ENCODE data around the gene FCHO1. TPM values are rescaled to one million over a fixed set of nuclear protein-coding genes. Genes with fewer than 3 reads are reported as not detected.

The FCHO1 gene
- total RNA-seq, 4 donors from 2014 or later: under 0.01 to 3.8 (median 1.4) TPM; not detected in 1

DNA sequence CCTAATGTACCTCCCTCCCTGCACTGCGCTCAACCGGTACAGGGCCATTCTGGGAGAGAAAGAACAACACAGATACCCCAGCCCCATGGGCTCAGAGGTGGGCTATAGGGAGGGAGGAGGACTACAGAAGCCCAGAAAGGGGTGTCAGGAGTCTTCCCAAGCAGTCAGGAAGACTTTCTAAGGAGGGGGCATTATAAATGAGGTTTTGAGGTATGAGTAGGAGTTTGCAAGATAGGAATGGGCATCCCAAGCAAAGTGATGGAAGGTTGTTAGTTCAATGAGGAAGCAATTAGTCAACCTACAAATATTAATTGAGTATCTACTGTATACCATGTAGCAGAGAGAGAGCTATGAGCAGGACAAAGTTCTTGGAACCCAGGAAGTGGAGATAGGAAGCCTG, 37.4 kb downstream of the FCHO1 start:
- intact Hi-C loops (cut with DNase I; ENCODE audit: low total_unique reads): no loop called here

DNA sequence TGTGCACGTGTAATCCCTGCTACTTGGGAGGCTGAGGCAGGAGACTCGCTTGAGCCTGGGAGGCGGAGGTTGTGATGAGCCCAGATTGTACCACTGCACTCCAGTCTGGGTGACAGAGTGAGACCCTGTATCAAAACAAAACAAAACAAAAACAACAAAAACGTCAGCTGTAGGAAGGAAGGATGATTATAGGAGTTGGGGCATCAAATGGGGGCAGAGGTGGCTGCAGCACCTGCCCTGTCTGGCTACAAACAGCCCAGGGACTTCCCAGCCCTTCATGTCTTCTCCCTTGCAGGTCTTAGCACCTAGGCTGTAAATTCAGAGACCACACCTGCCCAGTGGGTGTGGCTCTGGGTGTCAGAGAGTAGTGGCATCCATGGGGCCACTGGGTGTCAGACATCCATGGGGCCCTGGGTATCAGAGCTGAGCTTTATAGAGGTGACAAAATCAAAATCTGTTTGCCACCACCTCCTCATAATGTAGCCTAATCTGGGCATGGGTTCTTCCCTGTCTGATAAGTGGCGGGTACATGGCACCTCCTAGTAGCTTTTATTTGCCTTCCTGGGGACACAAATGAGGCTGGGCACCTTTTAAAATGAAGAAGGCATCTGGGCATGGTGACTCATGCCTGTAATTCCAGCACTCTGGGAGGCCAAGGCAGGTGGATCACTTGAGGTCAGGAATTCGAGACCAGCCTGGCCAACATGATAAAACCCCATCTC, 38.9 kb downstream of the FCHO1 start:
- intact Hi-C loops (cut with DNase I; ENCODE audit: low total_unique reads): no loop called here
- Histone ChIP-seq H3K27me3 (peaks cover 0 to 17% of the 10 kb centered on the region in 2 donors), H3K27ac (no peak overlapping the region), H3K9me3 (no peaks in the 10 kb centered on the region), H3K36me3 (no peaks in the 10 kb centered on the region), H3K4me3 (no peak overlapping the region), H3K4me1 (no peaks in the 10 kb centered on the region)
- no peak for DNase-seq
- TF ChIP-seq, protein P1, sequence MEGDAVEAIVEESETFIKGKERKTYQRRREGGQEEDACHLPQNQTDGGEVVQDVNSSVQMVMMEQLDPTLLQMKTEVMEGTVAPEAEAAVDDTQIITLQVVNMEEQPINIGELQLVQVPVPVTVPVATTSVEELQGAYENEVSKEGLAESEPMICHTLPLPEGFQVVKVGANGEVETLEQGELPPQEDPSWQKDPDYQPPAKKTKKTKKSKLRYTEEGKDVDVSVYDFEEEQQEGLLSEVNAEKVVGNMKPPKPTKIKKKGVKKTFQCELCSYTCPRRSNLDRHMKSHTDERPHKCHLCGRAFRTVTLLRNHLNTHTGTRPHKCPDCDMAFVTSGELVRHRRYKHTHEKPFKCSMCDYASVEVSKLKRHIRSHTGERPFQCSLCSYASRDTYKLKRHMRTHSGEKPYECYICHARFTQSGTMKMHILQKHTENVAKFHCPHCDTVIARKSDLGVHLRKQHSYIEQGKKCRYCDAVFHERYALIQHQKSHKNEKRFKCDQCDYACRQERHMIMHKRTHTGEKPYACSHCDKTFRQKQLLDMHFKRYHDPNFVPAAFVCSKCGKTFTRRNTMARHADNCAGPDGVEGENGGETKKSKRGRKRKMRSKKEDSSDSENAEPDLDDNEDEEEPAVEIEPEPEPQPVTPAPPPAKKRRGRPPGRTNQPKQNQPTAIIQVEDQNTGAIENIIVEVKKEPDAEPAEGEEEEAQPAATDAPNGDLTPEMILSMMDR (IDR thresholded peaks at IDR 0.05): no peak
- no peak for TF ChIP-seq POLR2A (IDR thresholded peaks at IDR 0.05)

More for the DNA sequence above, 37.4 kb downstream of the FCHO1 start:
- Histone ChIP-seq H3K27ac (no peak overlapping the region), H3K4me3 (no peak overlapping the region), H3K36me3 (no peaks in the 10 kb centered on the region), H3K27me3 (peaks cover 0 to 1% of the 10 kb centered on the region in 2 donors), H3K4me1 (no peaks in the 10 kb centered on the region), H3K9me3 (no peaks in the 10 kb centered on the region)
- DNase-seq: no peak
- TF ChIP-seq, protein P1 (IDR thresholded peaks at IDR 0.05): no peak
- TF ChIP-seq POLR2A (IDR thresholded peaks at IDR 0.05): no peak

DNA sequence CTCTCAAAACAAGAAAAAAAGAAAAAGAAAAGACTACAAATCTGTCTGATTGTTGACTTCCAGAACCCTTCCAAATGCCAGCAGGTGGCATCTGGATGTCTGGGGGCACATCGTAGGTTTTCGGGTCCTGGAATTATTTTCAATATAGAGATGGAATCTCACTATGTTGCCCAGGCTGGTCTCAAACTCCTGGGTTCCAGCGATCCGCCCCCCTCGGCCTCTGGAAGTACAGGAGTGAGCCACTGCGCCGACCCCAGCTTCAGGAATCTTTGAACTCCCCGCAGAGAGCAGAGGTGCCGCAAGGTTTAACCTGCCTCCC, 43.1 kb downstream of the FCHO1 start:
- H3K4me3 ChIP-seq: no peak overlapping the region
- H3K9me3 ChIP-seq: no peaks in the 10 kb centered on the region
- H3K36me3 ChIP-seq: no peaks in the 10 kb centered on the region
- no peak overlapping the region for H3K27ac ChIP-seq
- no peaks in the 10 kb centered on the region for H3K4me1 ChIP-seq
- no peak for TF ChIP-seq POLR2A (IDR thresholded peaks at IDR 0.05)
- TF ChIP-seq, protein P1 (IDR thresholded peaks at IDR 0.05): no peak
- DNase-seq: no peak
- intact Hi-C loops (cut with DNase I; ENCODE audit: low total_unique reads): no loop called here
- H3K27me3 ChIP-seq: peaks cover 0 to 22% of the 10 kb centered on the region in 2 donors

DNA sequence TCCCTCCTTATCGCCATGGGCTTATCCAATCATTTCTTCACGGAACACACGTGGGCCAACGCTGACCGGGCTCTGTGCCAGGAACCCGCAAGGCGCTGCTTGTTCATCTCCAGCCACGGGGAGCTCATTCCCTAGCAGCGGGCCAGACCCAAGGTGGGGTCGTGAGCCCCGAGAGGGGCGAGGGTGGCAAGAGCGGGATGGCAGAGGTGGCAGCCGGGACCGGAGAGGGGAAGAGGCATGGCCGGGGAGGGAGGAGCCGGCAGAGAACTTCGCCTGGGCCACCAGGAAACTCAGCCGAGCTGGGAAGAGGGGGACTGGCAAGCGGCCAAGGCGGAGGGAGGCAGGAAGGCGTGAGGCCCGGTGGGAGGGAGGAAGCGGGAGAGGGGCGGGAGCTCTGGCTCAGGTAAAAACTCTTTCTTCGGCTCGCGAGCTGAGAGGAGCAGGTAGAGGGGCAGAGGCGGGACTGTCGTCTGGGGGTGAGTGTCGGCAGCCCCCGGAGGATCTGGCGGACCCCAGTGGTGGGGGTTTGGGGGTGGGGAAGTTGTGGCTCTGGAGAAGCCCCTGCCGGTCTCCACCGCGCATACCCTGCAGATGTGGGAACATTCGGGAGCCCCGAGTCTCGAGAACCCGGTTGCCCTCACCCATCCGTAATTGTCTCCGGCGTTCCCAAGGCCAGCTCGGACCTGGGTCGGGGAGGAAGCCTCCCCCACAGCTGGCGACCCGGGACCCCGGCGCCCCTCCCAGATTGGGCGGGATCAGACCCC, 43.6 kb downstream of the FCHO1 start, which contains the start of gene B3GNT3:
TSS of gene B3GNT3 (plus strand) at position 408 of the 764 bp plus-strand sequence. CDS start 12,670 bp downstream, outside the sequence.
- Histone ChIP-seq H3K4me1 (no peaks in the 10 kb centered on the region), H3K27me3 (peaks cover 0 to 22% of the 10 kb centered on the region in 2 donors), H3K9me3 (no peaks in the 10 kb centered on the region), H3K27ac (no peak within 1 kb of the TSS), H3K4me3 (no peak within 1 kb of the TSS), H3K36me3 (no peaks in the 10 kb centered on the region)
- intact Hi-C loops (cut with DNase I; ENCODE audit: low total_unique reads): no loop called here
- TF ChIP-seq POLR2A (IDR thresholded peaks at IDR 0.05): no peak
- TF ChIP-seq, protein P1 (IDR thresholded peaks at IDR 0.05): no peak
- no peak for DNase-seq

DNA sequence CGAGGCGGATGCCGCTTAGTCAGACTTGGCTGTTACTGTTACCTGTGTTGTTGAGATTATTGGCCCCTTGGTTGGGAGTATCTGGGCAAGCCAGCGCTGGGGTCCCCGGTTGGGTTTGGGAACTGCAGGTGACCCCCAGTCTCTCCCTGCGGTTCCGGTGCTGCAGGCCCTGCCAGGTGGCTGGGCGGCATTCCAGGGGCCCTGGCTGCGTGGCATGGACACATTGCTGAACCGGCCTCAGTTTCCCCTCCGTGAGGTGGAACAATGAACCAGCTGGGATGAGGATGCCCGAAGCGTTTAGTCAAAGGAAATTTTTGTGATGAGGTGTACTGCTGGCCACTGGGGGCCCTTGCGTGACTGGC, 44.2 kb downstream of the FCHO1 start:
- Histone ChIP-seq H3K9me3 (no peaks in the 10 kb centered on the region), H3K36me3 (no peaks in the 10 kb centered on the region), H3K27ac (no peak overlapping the region), H3K27me3 (peaks cover 0 to 22% of the 10 kb centered on the region in 2 donors), H3K4me1 (no peaks in the 10 kb centered on the region), H3K4me3 (no peak overlapping the region)
- intact Hi-C loops (cut with DNase I; ENCODE audit: low total_unique reads): no loop called here
- DNase-seq: no peak
- TF ChIP-seq, protein P1 (IDR thresholded peaks at IDR 0.05): no peak
- no peak for TF ChIP-seq POLR2A (IDR thresholded peaks at IDR 0.05)

Measured in uterus (tissue), 4 donors.